NCI-H2171 treated with DMSO at 0.1 percent for 48 hours (cell line): ENCODE results near the gene CD7.

Source experiments
- DNase-seq: peaks from one replicate; lab custom pipeline; 2025; lab: John Stamatoyannopoulos, UW

Gene CD7

GRCh38 chr17:82278786-82279391 is 38.5 kb downstream of the CD7 start:
- peak; percentile 76 for DNase-seq

DNA sequence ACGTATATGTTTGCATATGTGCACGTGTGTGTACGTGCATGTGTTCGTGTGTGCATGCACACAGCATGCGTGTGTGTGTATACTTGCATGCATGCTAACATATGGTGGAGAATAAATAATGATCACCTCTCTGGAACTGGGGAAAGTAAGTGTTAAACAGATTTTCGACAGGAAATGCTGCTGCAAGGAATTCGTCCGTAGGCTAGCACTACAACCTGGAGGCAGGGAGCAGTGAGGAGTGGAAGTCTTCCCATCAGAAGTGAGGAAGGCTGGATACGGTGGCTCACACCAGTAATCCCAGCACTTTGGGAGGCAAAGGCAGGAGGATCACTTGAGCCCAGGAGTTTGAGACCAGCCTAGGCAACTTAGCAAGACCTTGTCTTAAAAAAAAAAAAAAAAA is 39.1 kb downstream of the CD7 start:
- DNase-seq = no peak

- peak; percentile 80 for DNase-seq
These were observed 39.6 kb downstream of the CD7 start for GRCh38 chr17:82277851-82278250.

GRCh38 chr17:82276938-82277337 is 40.5 kb downstream of the CD7 start:
- no peak for DNase-seq

DNA sequence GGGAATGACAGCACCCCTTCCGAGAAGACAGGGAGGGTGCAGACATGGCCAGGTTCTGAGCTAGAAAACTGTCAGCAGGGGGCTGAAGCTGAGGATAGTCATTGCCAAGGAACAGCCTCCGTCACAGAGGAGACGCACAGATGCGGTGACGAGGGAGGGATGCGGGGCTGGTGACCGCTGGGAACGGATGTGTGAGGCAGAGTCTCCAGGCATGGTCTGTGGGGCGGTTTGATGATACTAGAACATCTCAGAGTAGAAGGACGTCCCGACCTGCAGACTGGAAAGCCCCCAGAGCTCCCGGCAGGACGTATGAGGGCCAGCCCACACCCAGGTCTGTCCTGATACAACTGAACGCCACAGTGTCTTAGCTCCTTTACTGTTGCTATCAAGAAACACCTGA is 42.1 kb downstream of the CD7 start:
- DNase-seq = no peak

DNA sequence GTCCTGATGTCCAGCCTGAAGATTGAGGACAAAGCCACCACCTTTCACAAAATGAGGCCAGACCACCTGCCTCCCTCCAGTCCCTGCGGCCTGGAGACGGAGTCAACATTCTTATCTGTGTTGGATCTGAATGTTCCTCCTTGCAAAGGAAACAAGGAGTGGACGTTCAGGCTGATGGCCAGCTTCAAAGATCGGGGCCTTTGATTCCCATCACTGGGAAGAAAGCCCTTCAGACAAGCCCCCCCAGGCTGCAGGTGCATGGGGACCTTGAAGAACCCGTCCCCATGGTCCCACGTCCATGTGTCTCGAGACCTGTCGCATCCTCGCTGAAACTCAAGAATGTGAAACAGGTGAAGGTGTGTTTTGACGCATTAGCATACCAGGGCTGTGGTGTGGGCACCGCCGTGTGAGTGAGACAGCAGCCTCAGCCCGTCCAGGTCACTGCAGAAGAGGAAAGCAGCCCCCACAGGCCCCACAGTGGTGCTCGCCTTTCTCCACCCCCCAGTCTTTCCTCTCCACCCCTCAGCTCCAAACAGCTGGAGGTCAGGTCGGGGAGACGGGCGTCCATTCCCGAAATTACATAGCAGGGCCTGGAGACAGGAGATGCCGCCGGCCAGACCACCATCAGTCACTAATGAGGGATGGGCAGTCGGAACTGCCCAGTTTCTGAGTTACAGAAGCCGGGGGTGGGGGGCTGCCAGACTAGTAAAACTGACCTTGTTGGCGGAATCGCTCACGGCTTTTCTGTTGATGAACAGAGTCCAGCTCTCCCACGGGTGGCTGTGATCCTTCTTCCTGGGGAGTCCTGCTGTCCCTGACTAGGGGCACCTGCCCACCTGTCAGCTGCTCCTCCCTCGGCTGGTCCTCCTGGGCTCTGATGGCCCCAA is 43.0 kb downstream of the CD7 start:
- no peak for DNase-seq

GRCh38 chr17:82273327-82274133 is 43.9 kb downstream of the CD7 start, which contains the start of gene CSNK1D:
Gene CSNK1D (minus strand): TSS chr17:82273700. CDS start chr17:82273381, 319 bp downstream.
- DNase-seq = peak; percentile 85

- DNase-seq = no peak
These were observed 44.7 kb downstream of the CD7 start for GRCh38 chr17:82272495-82273326.

DNA sequence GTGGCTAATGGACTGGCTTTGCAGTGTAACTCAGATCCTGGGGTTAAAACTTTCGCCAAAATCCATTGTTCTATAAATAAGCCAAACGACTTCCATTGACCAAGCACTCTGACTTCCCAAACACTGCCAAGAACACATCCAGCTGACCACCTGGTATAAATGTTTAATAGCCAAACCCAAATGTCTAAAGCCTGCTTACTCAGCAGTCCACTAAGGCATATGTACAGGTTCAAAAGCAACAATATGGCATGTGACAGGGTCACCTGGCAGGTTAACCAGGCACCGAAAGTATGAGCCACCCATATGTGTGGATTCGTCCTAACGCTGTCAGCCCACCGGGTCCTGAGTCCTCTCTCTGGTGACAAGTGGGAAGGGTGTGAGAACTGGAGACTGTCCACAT is 46.0 kb downstream of the CD7 start:
- DNase-seq = no peak

- no peak for DNase-seq
These were observed 46.8 kb downstream of the CD7 start for GRCh38 chr17:82270651-82271050.

GRCh38 chr17:82269882-82270500 is 47.4 kb downstream of the CD7 start:
- no peak for DNase-seq

- no peak for DNase-seq
These were observed 48.1 kb downstream of the CD7 start for GRCh38 chr17:82269138-82269881.

GRCh38 chr17:82267575-82268379 is 49.6 kb downstream of the CD7 start:
- no peak for DNase-seq

DNA sequence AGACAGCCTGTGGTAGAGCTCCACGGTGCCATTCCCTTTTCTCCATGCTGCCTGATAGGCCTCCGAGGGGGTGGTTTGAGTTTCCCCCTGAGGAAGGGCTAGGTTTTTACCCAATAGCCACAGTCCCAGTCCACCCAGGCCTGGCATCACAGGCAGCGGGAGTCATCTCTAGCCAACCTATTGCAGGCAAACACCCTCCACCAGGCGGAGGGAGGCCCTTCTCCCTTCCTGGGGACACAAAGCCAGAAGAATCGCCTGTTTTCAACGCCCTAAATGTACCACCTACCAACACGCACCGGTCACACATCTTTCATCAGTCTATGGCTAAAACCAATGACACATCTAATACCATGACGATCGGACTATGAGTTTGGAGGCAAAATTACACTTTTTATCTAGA is 51.3 kb downstream of the CD7 start:
- DNase-seq = no peak
